GM12891 (cell line): ENCODE results near the gene NAXD.

Experiments used
- POLR2A ChIP-seq: IDR thresholded peaks from 2 replicates; pipeline ENCODE4 v1.6.1; 2011; ENCODE audit warnings: low read depth, low read length, control low read depth
- POLR2AphosphoS5 ChIP-seq: IDR thresholded peaks from 2 replicates; pipeline ENCODE4 v1.6.1; 2011; ENCODE audit warnings: low read depth, low read length, control low read depth
- SPI1 ChIP-seq: IDR thresholded peaks from 2 replicates; pipeline ENCODE4 v1.6.1; 2011; ENCODE audit warnings: low read depth, low read length, control low read depth
- TAF1 ChIP-seq: IDR thresholded peaks from 2 replicates; pipeline ENCODE4 v1.6.1; 2011; ENCODE audit warnings: low read depth, low read length, control low read depth

DNA sequence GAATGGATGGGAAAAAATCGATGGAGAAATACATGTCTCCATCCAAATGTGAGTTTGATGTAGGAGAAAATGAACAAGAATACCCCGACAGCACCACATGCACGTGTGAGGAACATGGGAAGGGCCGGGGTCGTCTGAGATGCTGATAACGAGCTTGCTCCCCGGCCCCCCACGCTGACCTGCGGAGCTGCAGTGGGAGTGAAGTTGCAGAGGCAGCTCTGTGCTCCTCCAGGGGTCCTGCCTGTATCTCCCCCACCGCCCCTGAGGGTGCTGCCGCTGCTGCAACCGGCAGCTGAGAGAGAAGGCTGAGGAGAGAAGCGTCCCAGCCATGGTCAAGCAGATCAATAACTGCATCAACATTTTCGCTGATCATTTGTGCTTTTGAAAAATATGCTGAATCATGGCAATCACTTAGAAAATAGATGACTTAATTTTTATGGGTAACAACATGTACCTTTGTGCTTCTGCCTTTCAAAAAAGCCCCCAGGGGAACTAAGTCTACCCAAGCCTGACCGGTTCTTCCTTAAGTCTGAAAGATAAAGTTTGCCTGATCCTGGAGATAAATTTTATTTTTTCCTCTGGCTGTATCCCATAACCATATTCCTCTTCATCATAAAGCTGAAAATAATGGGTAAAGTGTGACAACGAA is 18.2 kb upstream of the NAXD start:
- no peak for TF ChIP-seq POLR2AphosphoS5
- TF ChIP-seq POLR2A = no peak
- no peak for TF ChIP-seq TAF1
- no peak for TF ChIP-seq SPI1
